Thyroid gland (tissue), 4 donors: ENCODE results near the gene TIMD4. TPM values are rescaled to one million over a fixed set of nuclear protein-coding genes. Genes with fewer than 3 reads are reported as not detected.

Source experiments
- DNase-seq, 2 donors: peaks; one replicate each; pipeline ENCODE4 v3.0.0-alpha.2; 2019
- H3K27ac ChIP-seq, 3 donors: fragments of 200-600 bp; sonication (generic); 1 replicate in 2 of 3; 2 replicates in 1 of 3; pipeline ENCODE4 v1.5.1; 2016 to 2019; ENCODE audit warnings: mild to moderate bottlenecking in 1 of 3, moderate library complexity in 1 of 3
- H3K27me3 ChIP-seq: fragments of 200-600 bp; sonication (generic); one replicate; pipeline ENCODE4 v1.5.1; 2019
- H3K36me3 ChIP-seq, 2 donors: fragments of 200-600 bp; sonication (generic); one replicate each; pipeline ENCODE4 v1.5.1; 2016 to 2019
- H3K4me1 ChIP-seq, 2 donors: fragments of 200-600 bp; sonication (generic); one replicate each; pipeline ENCODE4 v1.5.1; 2017 to 2019
- H3K4me3 ChIP-seq, 3 donors: fragments of 200-600 bp; sonication (generic); replicated peaks in 1 of 3; 1 replicate in 2 of 3; 2 replicates in 1 of 3; pipeline ENCODE4 v1.5.1; 2016; ENCODE audit warnings: mild to moderate bottlenecking in 1 of 3
- H3K9me3 ChIP-seq: fragments of 200-600 bp; sonication (generic); one replicate; pipeline ENCODE4 v1.5.1; 2017
- POLR2A ChIP-seq, 2 donors: fragments of 450-650 bp; IDR thresholded peaks; one replicate each; pipeline ENCODE4 v1.6.1; 2017; ENCODE audit warnings: antibody characterized with exemption in 2 of 2, mild to moderate bottlenecking in 2 of 2, moderate library complexity in 1 of 2
- WGBS, 2 donors: methylation state at CpG; one replicate each; pipeline ENCODE4 v1.1.5; 2017; 5-methylcytosine and 5-hydroxymethylcytosine counted together
- intact Hi-C: fragments of 100-400 bp; cut with DNase I; formaldehyde crosslinking; loops from one replicate; pipeline ENCODE4 v1.15.1; 2023
- total RNA-seq, 4 donors: library from RNA; depleted of rRNA; stranded (reverse); fragments of >200 nt; gene quantifications; one replicate each; pipeline ENCODE4 v1.2.3, GENCODE V29; 2016
- TF ChIP-seq, protein P1 (sequence below), 6 experiments: fragments of 200-600 bp in 3 of 6; fragments of 450-650 bp in 3 of 6; sonication (generic) in 3 of 6; IDR thresholded peaks; one replicate each; pipeline ENCODE4 v1.5.1; 2016 to 2019; ENCODE audit warnings: antibody characterized with exemption in 6 of 6, mild to moderate bottlenecking in 2 of 6, inconsistent platforms in 1 of 6, moderate library complexity in 1 of 6

The TIMD4 gene
- total RNA-seq, 4 donors from 2014 or later: 2.4 to 4.5 (median 3.0) TPM

DNA sequence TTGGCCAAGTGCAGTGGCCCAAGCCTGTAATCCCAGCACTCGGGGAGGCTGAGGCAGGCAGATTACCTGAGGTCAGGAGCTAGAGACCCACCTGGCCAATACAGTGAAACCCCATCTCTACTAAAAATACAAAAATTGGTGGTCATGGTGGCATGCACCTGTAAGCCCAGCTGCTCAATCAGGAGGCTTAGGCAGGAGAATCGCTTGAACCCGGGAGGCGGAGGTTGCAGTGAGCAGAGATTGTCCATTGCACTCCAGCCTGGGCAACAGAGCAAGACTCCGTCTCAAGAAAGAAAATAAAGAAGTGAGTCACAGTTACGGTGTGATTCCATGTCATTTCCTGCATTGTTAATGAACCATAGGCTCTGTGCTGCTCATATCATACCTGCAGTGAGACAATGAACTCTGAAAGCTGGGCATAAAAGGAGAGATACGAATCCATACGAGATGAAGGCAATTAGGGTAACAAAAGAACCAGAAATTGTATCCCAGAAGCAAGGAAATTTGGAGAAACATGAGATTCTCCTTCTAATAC is 44.6 kb downstream of the TIMD4 start:
- Histone ChIP-seq H3K27me3 (no peaks in the 10 kb centered on the region), H3K4me1 (peaks cover 0 to 24% of the 10 kb centered on the region in 2 donors), H3K4me3 (no peak overlapping the region), H3K36me3 (no peaks in the 10 kb centered on the region), H3K27ac (no peak overlapping the region), H3K9me3 (no peaks in the 10 kb centered on the region)
- WGBS, 2 donors: 92 to 93% methylated on average over 8 of the region's 8 CpGs
- TF ChIP-seq, protein P1, sequence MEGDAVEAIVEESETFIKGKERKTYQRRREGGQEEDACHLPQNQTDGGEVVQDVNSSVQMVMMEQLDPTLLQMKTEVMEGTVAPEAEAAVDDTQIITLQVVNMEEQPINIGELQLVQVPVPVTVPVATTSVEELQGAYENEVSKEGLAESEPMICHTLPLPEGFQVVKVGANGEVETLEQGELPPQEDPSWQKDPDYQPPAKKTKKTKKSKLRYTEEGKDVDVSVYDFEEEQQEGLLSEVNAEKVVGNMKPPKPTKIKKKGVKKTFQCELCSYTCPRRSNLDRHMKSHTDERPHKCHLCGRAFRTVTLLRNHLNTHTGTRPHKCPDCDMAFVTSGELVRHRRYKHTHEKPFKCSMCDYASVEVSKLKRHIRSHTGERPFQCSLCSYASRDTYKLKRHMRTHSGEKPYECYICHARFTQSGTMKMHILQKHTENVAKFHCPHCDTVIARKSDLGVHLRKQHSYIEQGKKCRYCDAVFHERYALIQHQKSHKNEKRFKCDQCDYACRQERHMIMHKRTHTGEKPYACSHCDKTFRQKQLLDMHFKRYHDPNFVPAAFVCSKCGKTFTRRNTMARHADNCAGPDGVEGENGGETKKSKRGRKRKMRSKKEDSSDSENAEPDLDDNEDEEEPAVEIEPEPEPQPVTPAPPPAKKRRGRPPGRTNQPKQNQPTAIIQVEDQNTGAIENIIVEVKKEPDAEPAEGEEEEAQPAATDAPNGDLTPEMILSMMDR (IDR thresholded peaks at IDR 0.05): no peak
- TF ChIP-seq POLR2A (IDR thresholded peaks at IDR 0.05): no peak
- no peak for DNase-seq
- intact Hi-C loops: no loop called here

DNA sequence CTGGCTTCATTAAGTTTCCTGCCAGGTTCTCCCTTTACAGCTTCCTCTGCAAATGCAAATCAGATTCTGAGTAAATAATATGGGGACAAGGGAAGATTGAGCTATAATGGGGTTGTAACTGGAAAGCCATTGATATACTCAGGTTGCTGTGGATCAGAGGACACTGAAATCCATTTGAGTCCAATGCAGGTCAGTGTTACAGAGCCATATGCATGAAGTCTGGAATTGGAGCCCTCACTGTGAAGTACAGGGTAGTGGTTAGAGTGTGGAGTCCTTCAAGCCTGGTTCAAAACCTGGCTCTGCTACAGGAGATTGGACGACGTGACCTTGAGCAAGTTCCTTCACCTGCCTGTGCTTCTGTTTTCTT is 48.7 kb downstream of the TIMD4 start:
- TF ChIP-seq POLR2A (IDR thresholded peaks at IDR 0.05): no peak
- TF ChIP-seq, protein P1 (IDR thresholded peaks at IDR 0.05): no peak
- H3K36me3 ChIP-seq: no peaks in the 10 kb centered on the region
- intact Hi-C loops: no loop called here
- DNase-seq: no peak
- WGBS, 2 donors: 86 to 90% methylated on average over 2 of the region's 2 CpGs
- H3K4me3 ChIP-seq: no peak overlapping the region
- no peaks in the 10 kb centered on the region for H3K9me3 ChIP-seq
- peaks cover 0 to 11% of the 10 kb centered on the region in 2 donors for H3K4me1 ChIP-seq
- H3K27ac ChIP-seq: no peak overlapping the region
- no peaks in the 10 kb centered on the region for H3K27me3 ChIP-seq

DNA sequence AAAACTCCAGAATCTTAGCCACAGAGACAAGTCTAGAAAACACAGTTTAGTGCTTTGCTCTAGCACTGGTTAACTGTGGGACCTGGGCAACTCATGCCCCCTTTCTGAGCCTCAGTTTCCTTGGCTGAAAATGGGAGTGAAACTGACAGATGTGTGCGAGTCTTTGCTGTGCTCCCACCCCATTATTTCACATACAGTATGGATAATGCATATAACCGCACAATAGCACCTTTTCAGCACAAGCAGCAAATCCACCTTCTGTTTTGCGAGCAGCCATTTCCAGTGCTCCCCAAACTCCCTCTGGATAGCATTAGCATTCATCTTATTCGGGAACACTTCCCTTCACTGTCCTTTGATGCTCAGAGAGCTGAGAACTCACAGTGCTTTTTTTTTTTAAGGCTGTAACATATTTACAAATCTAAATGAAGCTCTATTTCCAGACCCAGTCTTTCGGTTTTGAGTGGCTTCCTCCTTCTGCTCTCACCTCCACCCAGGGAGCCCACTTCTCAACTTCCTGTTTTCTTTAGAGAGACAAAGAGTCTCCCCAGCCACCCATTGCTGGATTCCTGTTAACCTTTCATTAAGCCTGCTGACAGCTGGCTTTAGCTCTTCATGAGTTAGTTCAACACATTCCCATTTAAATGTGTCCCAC is 49.2 kb downstream of the TIMD4 start:
- WGBS, 2 donors: 48 to 49% methylated on average over 5 of the region's 5 CpGs
- DNase-seq: peak; percentile 13 to 15
- H3K27me3 ChIP-seq: no peaks in the 10 kb centered on the region
- no peaks in the 10 kb centered on the region for H3K9me3 ChIP-seq
- TF ChIP-seq, protein P1 (IDR thresholded peaks at IDR 0.05): no peak
- TF ChIP-seq POLR2A (IDR thresholded peaks at IDR 0.05): no peak
- H3K4me3 ChIP-seq: no peak overlapping the region
- intact Hi-C loops: no loop called here
- no peak overlapping the region for H3K27ac ChIP-seq
- peaks cover 0 to 11% of the 10 kb centered on the region in 2 donors for H3K4me1 ChIP-seq
- no peaks in the 10 kb centered on the region for H3K36me3 ChIP-seq

DNA sequence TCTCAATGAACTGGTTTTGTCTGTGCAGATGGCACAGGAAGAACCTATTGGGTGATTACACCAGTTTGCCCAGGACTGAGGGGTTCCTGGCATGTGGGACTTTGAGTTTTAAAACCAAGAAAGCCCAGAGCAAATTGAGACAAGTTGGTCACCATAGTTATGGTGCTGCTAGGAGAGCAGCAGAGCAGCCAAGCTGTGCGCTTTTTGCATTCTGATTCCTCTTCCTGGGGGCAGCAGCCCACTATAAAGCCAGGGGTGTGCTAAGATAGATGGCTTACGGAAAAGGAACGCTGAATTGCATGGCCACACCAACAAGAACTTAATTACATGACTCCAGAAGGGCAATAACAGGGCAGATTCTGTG is 49.7 kb downstream of the TIMD4 start:
- Histone ChIP-seq H3K27ac (no peak overlapping the region), H3K36me3 (no peaks in the 10 kb centered on the region), H3K4me3 (no peak overlapping the region), H3K9me3 (no peaks in the 10 kb centered on the region), H3K27me3 (no peaks in the 10 kb centered on the region), H3K4me1 (peaks cover 0 to 11% of the 10 kb centered on the region in 2 donors)
- 89 to 95% methylated on average over 3 of the region's 3 CpGs for WGBS, 2 donors
- no peak for DNase-seq
- TF ChIP-seq, protein P1 (IDR thresholded peaks at IDR 0.05): no peak
- no peak for TF ChIP-seq POLR2A (IDR thresholded peaks at IDR 0.05)
- intact Hi-C loops: no loop called here

- Histone ChIP-seq H3K27ac (no peak overlapping the region), H3K4me3 (no peak overlapping the region), H3K9me3 (no peaks in the 10 kb centered on the region), H3K4me1 (peaks cover 0 to 11% of the 10 kb centered on the region in 2 donors), H3K27me3 (no peaks in the 10 kb centered on the region), H3K36me3 (no peaks in the 10 kb centered on the region)
- no peak for DNase-seq
- 91 to 93% methylated on average over 5 of the region's 5 CpGs for WGBS, 2 donors
- TF ChIP-seq POLR2A (IDR thresholded peaks at IDR 0.05): no peak
- TF ChIP-seq, protein P1 (IDR thresholded peaks at IDR 0.05): no peak
- intact Hi-C loops: no loop called here
These were observed 50.2 kb downstream of the TIMD4 start for GRCh38 chr5:156912869-156913268.
